Measurements from ENCODE around the gene SLC16A3.

GRCh38 chr17:82237746-82238471 lies 9.1 kb downstream of the SLC16A3 start:
- TF ChIP-seq EZH2phosphoT487 (IDR thresholded peaks at IDR 0.05; ENCODE audit: borderline replicate concordance, low read depth), result no peak
- TF ChIP-seq CTCF (IDR thresholded peaks at IDR 0.05), result no peak
- TF ChIP-seq POLR2AphosphoS5 (IDR thresholded peaks at IDR 0.05; ENCODE audit: low read depth, low read length), result no peak
- no peak for TF ChIP-seq TCF12 (IDR thresholded peaks at IDR 0.05)
- no peak for TF ChIP-seq MAX (IDR thresholded peaks at IDR 0.05; ENCODE audit: low read depth)

All from SK-N-SH (cell line).